Neural cell (in vitro differentiated cells): ENCODE results near the gene ZGLP1. TPM values are rescaled to one million over a fixed set of nuclear protein-coding genes. Genes with fewer than 3 reads are reported as not detected.

Source experiments
- H2AFZ ChIP-seq: fragments of 200-600, 300-800 bp; sonication (generic), shearing (Covaris generic); 2 replicates; pipeline ENCODE4 v1.6.0; 2014; ENCODE audit warnings: low read depth, mild to moderate bottlenecking, antibody characterized with exemption, low read length, moderate library complexity
- H3F3A ChIP-seq: fragments of 200-600 bp; shearing (Covaris generic); 2 replicates; pipeline ENCODE4 v1.6.1; 2016; ENCODE audit warnings: mild to moderate bottlenecking, moderate library complexity, mixed read lengths, antibody characterized with exemption, low read length; ENCODE audit not compliant: insufficient read depth, poor library complexity, severe bottlenecking
- H3K27ac ChIP-seq: fragments of 200-600, 300-800 bp; sonication (generic), shearing (Covaris generic); 2 replicates; pipeline ENCODE4 v1.5.1; 2014; ENCODE audit warnings: mild to moderate bottlenecking, low read length, moderate library complexity
- H3K27me3 ChIP-seq: fragments of 300-800, 200-600 bp; sonication (generic), shearing (Covaris generic); 2 replicates; pipeline ENCODE4 v1.6.0; 2014; ENCODE audit warnings: mild to moderate bottlenecking, low read depth, low read length, moderate library complexity; ENCODE audit not compliant: insufficient read depth
- H3K36me3 ChIP-seq: fragments of 300-800, 200-600 bp; sonication (generic), shearing (Covaris generic); 2 replicates; pipeline ENCODE4 v1.5.1; 2014; ENCODE audit warnings: mild to moderate bottlenecking, antibody characterized with exemption, low read length, moderate library complexity; ENCODE audit not compliant: insufficient read depth
- H3K4me2 ChIP-seq: fragments of 300-800, 200-600 bp; sonication (generic), shearing (Covaris generic); 2 replicates; pipeline ENCODE4 v1.6.0; 2014; ENCODE audit warnings: mild to moderate bottlenecking, low read length
- H3K4me3 ChIP-seq: fragments of 300-800, 200-600 bp; sonication (generic), shearing (Covaris generic); 2 replicates; pipeline ENCODE4 v1.5.1; 2014; ENCODE audit warnings: mild to moderate bottlenecking, low read length, moderate library complexity
- H3K79me2 ChIP-seq: fragments of 200-600 bp; shearing (Covaris generic); replicated peaks from 2 replicates; pipeline ENCODE4 v1.6.0; 2014; ENCODE audit warnings: mild to moderate bottlenecking, low read length, moderate library complexity; ENCODE audit not compliant: insufficient read depth
- H3K9ac ChIP-seq: fragments of 300-800, 200-600 bp; sonication (generic), shearing (Covaris generic); 2 replicates; pipeline ENCODE4 v1.6.1; 2016; ENCODE audit warnings: mild to moderate bottlenecking, low read length, mixed read lengths
- H3K9me2 ChIP-seq: fragments of 200-600 bp; shearing (Covaris generic); 2 replicates; pipeline ENCODE4 v1.6.1; 2016; ENCODE audit warnings: mild to moderate bottlenecking, low read length, mixed read lengths; ENCODE audit not compliant: insufficient read depth
- H3K9me3 ChIP-seq: fragments of 200-600, 300-800 bp; sonication (generic), shearing (Covaris generic); 2 replicates; pipeline ENCODE4 v1.6.1; 2016; ENCODE audit warnings: mild to moderate bottlenecking, mixed run types, low read length, moderate library complexity, mixed read lengths
- H4K20me1 ChIP-seq: fragments of 200-600 bp; shearing (Covaris generic); 2 replicates; pipeline ENCODE4 v1.6.1; 2016; ENCODE audit warnings: mild to moderate bottlenecking, mixed run types; ENCODE audit not compliant: insufficient read depth
- CTCF ChIP-seq: fragments of 450-650 bp; IDR thresholded peaks from 2 replicates; pipeline ENCODE4 v1.5.1; 2014; ENCODE audit warnings: antibody characterized with exemption, mild to moderate bottlenecking, moderate library complexity; ENCODE audit not compliant: poor library complexity, severe bottlenecking
- EP300 ChIP-seq: fragments of 450-650 bp; conservative IDR thresholded peaks from 2 replicates; pipeline ENCODE4 v1.6.1; 2014; ENCODE audit warnings: antibody characterized with exemption, mild to moderate bottlenecking, moderate library complexity; ENCODE audit not compliant: poor library complexity, severe bottlenecking
- EZH2 ChIP-seq: fragments of 200-600, 300-800 bp; shearing (Covaris generic), sonication (generic); IDR thresholded peaks from 2 replicates; pipeline ENCODE4 v1.6.1; 2014; ENCODE audit warnings: antibody characterized with exemption, low read length, borderline replicate concordance, mild to moderate bottlenecking; ENCODE audit not compliant: insufficient read depth, poor library complexity, severe bottlenecking
- MXI1 ChIP-seq: fragments of 450-650 bp; conservative IDR thresholded peaks from 2 replicates; pipeline ENCODE4 v1.6.1; 2014; ENCODE audit warnings: antibody characterized with exemption, mild to moderate bottlenecking; ENCODE audit not compliant: poor library complexity, severe bottlenecking
- POLR2AphosphoS5 ChIP-seq: IDR thresholded peaks from 2 replicates; pipeline ENCODE4 v1.6.1; 2012
- RAD21 ChIP-seq: fragments of 450-650 bp; conservative IDR thresholded peaks from 2 replicates; pipeline ENCODE4 v1.6.1; 2014; ENCODE audit warnings: antibody characterized with exemption, mild to moderate bottlenecking, moderate library complexity
- REST ChIP-seq: IDR thresholded peaks from 2 replicates; pipeline ENCODE4 v1.6.1; 2012; ENCODE audit warnings: borderline replicate concordance
- SMC3 ChIP-seq: fragments of 450-650 bp; conservative IDR thresholded peaks from 2 replicates; pipeline ENCODE4 v1.6.1; 2014; ENCODE audit warnings: antibody characterized with exemption, mild to moderate bottlenecking, moderate library complexity; ENCODE audit not compliant: poor library complexity
- TAF1 ChIP-seq: IDR thresholded peaks from 2 replicates; pipeline ENCODE4 v1.6.1; 2012; ENCODE audit warnings: low read depth
- polyA plus RNA-seq: library from polyadenylated mRNA; depleted of rRNA; stranded (reverse); fragments of >200 nt; gene quantifications from 2 replicates; pipeline ENCODE4 v1.2.3, GENCODE V29; 2014
- small RNA-seq, 3 experiments: library from RNA; depleted of rRNA; stranded (forward); fragments of <200 nt; gene quantifications; one replicate each; pipeline ENCODE3, GENCODE V24; 2012

The ZGLP1 gene
- polyA plus RNA-seq, 1 donor from 2014 or later, result 22.8 TPM

- no peaks in the 10 kb centered on the region for H3F3A ChIP-seq
- no peaks in the 10 kb centered on the region for H3K27me3 ChIP-seq
- no peak overlapping the region for H3K4me2 ChIP-seq
- H2AFZ ChIP-seq, result no peak overlapping the region
- no peaks in the 10 kb centered on the region for H3K9me2 ChIP-seq
- no peak overlapping the region for H3K9ac ChIP-seq
- peaks cover 7% of the 10 kb centered on the region for H3K79me2 ChIP-seq
- H3K9me3 ChIP-seq, result no peaks in the 10 kb centered on the region
- no peaks in the 10 kb centered on the region for H4K20me1 ChIP-seq
- TF ChIP-seq REST (no peak), TAF1 (no peak), EP300 (no peak), RAD21 (no peak), CTCF (no peak), POLR2AphosphoS5 (no peak), EZH2 (no peak), SMC3 (no peak), MXI1 (no peak)
- H3K4me3 ChIP-seq, result no peak overlapping the region
- H3K36me3 ChIP-seq, result no peaks in the 10 kb centered on the region
- H3K27ac ChIP-seq, result no peak overlapping the region
Observed at GRCh38 chr19:10256551-10256950, 53.1 kb downstream of the ZGLP1 start.

GRCh38 chr19:10255358-10255757 lies 54.3 kb downstream of the ZGLP1 start:
- no peak overlapping the region for H3K9ac ChIP-seq
- no peak overlapping the region for H3K4me2 ChIP-seq
- no peak overlapping the region for H3K27ac ChIP-seq
- H3K79me2 ChIP-seq, result peaks cover 7% of the 10 kb centered on the region
- no peaks in the 10 kb centered on the region for H3K27me3 ChIP-seq
- TF ChIP-seq RAD21 (no peak), REST (no peak)
- no peaks in the 10 kb centered on the region for H4K20me1 ChIP-seq
- H2AFZ ChIP-seq, result no peak overlapping the region
- H3K4me3 ChIP-seq, result no peak overlapping the region
- no peaks in the 10 kb centered on the region for H3F3A ChIP-seq
- no peaks in the 10 kb centered on the region for H3K9me3 ChIP-seq
- H3K9me2 ChIP-seq, result no peaks in the 10 kb centered on the region
- H3K36me3 ChIP-seq, result no peaks in the 10 kb centered on the region

Small RNAs within 50 kb of the gene (small RNA-seq; reads per million reads assigned to genes)
- gene AC011511.1, result 0 reads per million in 3 experiments
- gene AC011511.4, result 0 reads per million in 3 experiments

Other genes starting within 250 kb of the ZGLP1 start
- gene SHFL, start 223.5 kb downstream of the ZGLP1 start, polyA plus RNA-seq, result 0.66 and 1.2 TPM in 2 replicates
- not detected in 2 replicates for gene ANGPTL6, start 207.1 kb downstream of the ZGLP1 start, polyA plus RNA-seq
- 13.9 and 15.1 TPM in 2 replicates for gene PPAN, start 203.5 kb downstream of the ZGLP1 start, polyA plus RNA-seq
- gene P2RY11, start 198.1 kb downstream of the ZGLP1 start, polyA plus RNA-seq, result 5.4 and 7.6 TPM in 2 replicates
- gene EIF3G, start 189.9 kb downstream of the ZGLP1 start, polyA plus RNA-seq, result 227 and 241 TPM in 2 replicates
- gene DNMT1, start 114.9 kb downstream of the ZGLP1 start, polyA plus RNA-seq, result 41.2 and 58.4 TPM in 2 replicates
- gene S1PR2, start 78.5 kb downstream of the ZGLP1 start, polyA plus RNA-seq, result 6.7 and 7.5 TPM in 2 replicates
- 27.1 and 27.2 TPM in 2 replicates for gene MRPL4, start 57.6 kb downstream of the ZGLP1 start, polyA plus RNA-seq
- not detected in 2 replicates for gene ICAM1, start 38.7 kb downstream of the ZGLP1 start, polyA plus RNA-seq
- not detected in 2 replicates for gene ICAM4, start 22.9 kb downstream of the ZGLP1 start, polyA plus RNA-seq
- 2.3 and 4.1 TPM in 2 replicates for gene ICAM5, start 19.9 kb downstream of the ZGLP1 start, polyA plus RNA-seq
- 52.6 and 82.7 TPM in 2 replicates for gene FDX2, start 6.2 kb upstream of the ZGLP1 start, polyA plus RNA-seq
- gene RAVER1, start 23.7 kb upstream of the ZGLP1 start, polyA plus RNA-seq, result 1.3 and 6.7 TPM in 2 replicates
- gene ICAM3, start 29.8 kb upstream of the ZGLP1 start, polyA plus RNA-seq, result 0.53 and 1.9 TPM in 2 replicates
- 63.3 and 95.8 TPM in 2 replicates for gene TYK2, start 70.8 kb upstream of the ZGLP1 start, polyA plus RNA-seq
- 359 and 408 TPM in 2 replicates for gene CDC37, start 93.7 kb upstream of the ZGLP1 start, polyA plus RNA-seq
- 3.4 and 4.7 TPM in 2 replicates for gene PDE4A, start 110.7 kb upstream of the ZGLP1 start, polyA plus RNA-seq
- gene KEAP1, start 193.5 kb upstream of the ZGLP1 start, polyA plus RNA-seq, result 39.0 and 47.9 TPM in 2 replicates
- not detected in 2 replicates for gene S1PR5, start 207.6 kb upstream of the ZGLP1 start, polyA plus RNA-seq
- 50.2 and 59.3 TPM in 2 replicates for gene ATG4D, start 234.1 kb upstream of the ZGLP1 start, polyA plus RNA-seq